ENCODE measurements around the gene SLC25A47.
"Not testable (repeated sequence)": the region's sequence is repeated elsewhere in the genome, so short reads cannot be mapped to it uniquely, and the experiment has no call there.

Gene SLC25A47

DNA sequence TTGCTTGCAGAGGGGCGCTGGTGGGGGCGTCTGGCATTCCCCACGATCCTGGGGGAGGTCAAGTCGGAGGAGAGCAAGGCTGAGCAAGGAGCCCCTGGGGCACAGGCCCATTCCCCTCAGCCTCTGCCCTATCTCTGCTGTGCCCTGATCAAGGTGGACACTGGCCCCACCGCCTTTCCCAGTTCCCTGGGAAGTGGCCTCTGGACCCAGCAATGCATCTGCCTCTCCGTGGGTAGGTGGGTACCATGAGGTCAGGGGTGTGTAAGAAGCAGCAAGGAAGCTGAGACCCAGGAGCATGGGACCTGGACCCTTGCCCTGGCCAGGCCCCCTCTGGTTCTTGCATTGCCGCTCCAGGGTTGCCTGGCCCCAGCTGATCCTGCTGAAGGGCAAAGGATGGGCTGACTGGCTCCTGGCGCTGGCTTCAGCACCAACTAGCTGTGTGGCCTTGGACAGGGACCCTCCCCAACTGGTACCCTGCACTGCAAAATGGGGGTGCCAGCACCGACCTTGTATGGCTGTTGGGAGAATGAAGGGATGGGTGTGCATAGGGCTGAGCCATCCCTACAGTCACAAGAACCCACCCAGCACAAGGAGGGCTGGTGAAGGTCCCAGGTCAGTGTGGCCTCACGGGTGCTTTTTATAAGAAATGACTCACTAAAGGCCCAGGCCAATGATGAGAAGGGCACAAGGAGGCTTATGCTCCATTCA lies 36.5 kb upstream of the SLC25A47 start:
- H3K4me1 Mint-ChIP-seq, result peaks cover 16% of the 10 kb centered on the region
- H3K27me3 Mint-ChIP-seq, result no peaks in the 10 kb centered on the region
- peak overlapping the region in 1 of 2 donors; percentile 8 for H3K4me3 Mint-ChIP-seq
- H3K27ac Mint-ChIP-seq, result no peak overlapping the region
- H3K9me3 Mint-ChIP-seq, result no peaks in the 10 kb centered on the region
- no peak for DNase-seq
- no peak for ATAC-seq

DNA sequence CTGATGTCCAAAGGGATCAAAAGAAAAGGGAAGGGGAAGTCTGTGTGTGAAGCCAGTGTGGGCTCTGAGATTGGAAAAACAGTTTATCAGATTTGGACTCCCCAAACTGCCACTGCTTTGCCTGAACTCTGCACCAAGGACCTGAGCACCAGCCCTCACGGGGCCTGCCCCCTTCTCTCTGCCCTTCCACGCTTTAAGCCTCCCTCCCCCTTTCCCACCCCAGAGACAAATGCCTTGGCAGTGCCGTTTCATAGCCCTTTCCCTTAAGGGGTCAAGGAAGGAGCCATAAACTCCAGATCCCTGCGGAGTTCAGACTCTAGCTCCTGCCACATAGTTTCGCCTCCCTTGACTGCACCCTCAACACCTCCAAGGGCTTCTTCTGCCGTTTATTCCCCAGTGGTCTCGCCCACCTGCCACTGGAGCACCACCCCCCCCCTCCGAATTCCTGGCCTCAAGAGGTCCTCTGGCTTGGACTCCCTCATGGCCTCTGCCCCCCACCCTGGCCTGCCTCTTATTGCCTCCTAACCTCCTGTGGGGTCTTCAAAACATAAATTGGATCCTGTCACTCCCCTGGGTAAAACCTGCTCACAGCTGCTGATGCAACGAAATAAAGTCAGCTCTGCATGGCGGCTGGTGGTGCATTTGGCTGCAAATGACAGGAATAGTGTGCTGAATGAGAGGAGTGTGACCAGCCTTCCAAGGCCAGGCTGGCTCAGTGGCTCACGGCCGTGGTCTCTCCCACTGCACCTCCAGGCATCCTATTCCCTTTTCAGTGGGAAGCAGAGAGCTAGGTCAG lies 35.7 kb upstream of the SLC25A47 start:
- DNase-seq (no peak), ATAC-seq (no peak)
- no peak overlapping the region for H3K27ac Mint-ChIP-seq
- no peak overlapping the region for H3K4me3 Mint-ChIP-seq
- no peaks in the 10 kb centered on the region for H3K27me3 Mint-ChIP-seq
- no peaks in the 10 kb centered on the region for H3K9me3 Mint-ChIP-seq
- peaks cover 16% of the 10 kb centered on the region for H3K4me1 Mint-ChIP-seq

DNA sequence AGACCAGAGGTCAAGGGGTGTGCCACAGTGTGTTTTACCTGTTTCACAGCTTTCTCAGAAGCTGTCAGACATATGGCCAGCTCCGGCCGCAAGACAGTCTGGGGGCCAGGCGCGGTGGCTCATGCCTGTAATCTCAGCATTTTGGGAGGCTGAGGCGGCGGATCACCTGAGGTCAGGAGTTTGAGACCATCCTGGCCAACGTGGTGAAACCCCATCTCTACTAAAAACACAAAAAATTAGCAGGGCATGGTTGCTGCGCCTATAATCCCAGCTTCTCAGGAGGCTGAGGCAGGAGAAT lies 35.2 kb upstream of the SLC25A47 start:
- Mint-ChIP-seq H3K27ac (peak overlapping the region in 1 of 2 donors; percentile 83), H3K4me1 (peaks cover 16% of the 10 kb centered on the region)
- not testable (repeated sequence) for DNase-seq, H3K9me3 Mint-ChIP-seq, H3K27me3 Mint-ChIP-seq, H3K4me3 Mint-ChIP-seq, ATAC-seq

- H3K27ac Mint-ChIP-seq, result peak overlapping the region in 1 of 2 donors; percentile 83
- ATAC-seq (no peak), DNase-seq (no peak)
- peaks cover 16% of the 10 kb centered on the region for H3K4me1 Mint-ChIP-seq
- no peak overlapping the region for H3K4me3 Mint-ChIP-seq
- no peaks in the 10 kb centered on the region for H3K9me3 Mint-ChIP-seq
- H3K27me3 Mint-ChIP-seq, result no peaks in the 10 kb centered on the region
These were observed 34.6 kb upstream of the SLC25A47 start for GRCh38 chr14:100288382-100289185.

GRCh38 chr14:100289916-100290606 lies 33.1 kb upstream of the SLC25A47 start:
- H3K4me3 Mint-ChIP-seq, result no peak overlapping the region

GRCh38 chr14:100290607-100291304 lies 32.4 kb upstream of the SLC25A47 start:
- DNase-seq, result no peak
- no peak for ATAC-seq
- Mint-ChIP-seq H3K9me3 (no peaks in the 10 kb centered on the region), H3K27me3 (no peaks in the 10 kb centered on the region), H3K4me1 (peaks cover 6% of the 10 kb centered on the region), H3K27ac (no peak overlapping the region), H3K4me3 (no peak overlapping the region)

More at GRCh38 chr14:100289916-100290606, 33.1 kb upstream of the SLC25A47 start:
- Mint-ChIP-seq H3K4me1 (peaks cover 7% of the 10 kb centered on the region), H3K27me3 (no peaks in the 10 kb centered on the region), H3K9me3 (no peaks in the 10 kb centered on the region), H3K27ac (no peak overlapping the region)
- no peak for ATAC-seq
- no peak for DNase-seq

- Mint-ChIP-seq H3K9me3 (no peaks in the 10 kb centered on the region), H3K27ac (peak overlapping the region in 1 of 2 donors; percentile 76), H3K4me1 (no peaks in the 10 kb centered on the region), H3K27me3 (no peaks in the 10 kb centered on the region), H3K4me3 (no peak overlapping the region)
- DNase-seq (no peak), ATAC-seq (no peak)
These were observed 31.6 kb upstream of the SLC25A47 start for GRCh38 chr14:100291305-100292075.

GRCh38 chr14:100292301-100292775 lies 30.8 kb upstream of the SLC25A47 start:
- H3K9me3 Mint-ChIP-seq, result no peaks in the 10 kb centered on the region
- peaks cover 4% of the 10 kb centered on the region for H3K4me1 Mint-ChIP-seq
- ATAC-seq (peak; percentile 51), DNase-seq (no peak)
- H3K4me3 Mint-ChIP-seq, result no peak overlapping the region
- H3K27me3 Mint-ChIP-seq, result no peaks in the 10 kb centered on the region
- H3K27ac Mint-ChIP-seq, result peak overlapping the region in 1 of 2 donors; percentile 59

DNA sequence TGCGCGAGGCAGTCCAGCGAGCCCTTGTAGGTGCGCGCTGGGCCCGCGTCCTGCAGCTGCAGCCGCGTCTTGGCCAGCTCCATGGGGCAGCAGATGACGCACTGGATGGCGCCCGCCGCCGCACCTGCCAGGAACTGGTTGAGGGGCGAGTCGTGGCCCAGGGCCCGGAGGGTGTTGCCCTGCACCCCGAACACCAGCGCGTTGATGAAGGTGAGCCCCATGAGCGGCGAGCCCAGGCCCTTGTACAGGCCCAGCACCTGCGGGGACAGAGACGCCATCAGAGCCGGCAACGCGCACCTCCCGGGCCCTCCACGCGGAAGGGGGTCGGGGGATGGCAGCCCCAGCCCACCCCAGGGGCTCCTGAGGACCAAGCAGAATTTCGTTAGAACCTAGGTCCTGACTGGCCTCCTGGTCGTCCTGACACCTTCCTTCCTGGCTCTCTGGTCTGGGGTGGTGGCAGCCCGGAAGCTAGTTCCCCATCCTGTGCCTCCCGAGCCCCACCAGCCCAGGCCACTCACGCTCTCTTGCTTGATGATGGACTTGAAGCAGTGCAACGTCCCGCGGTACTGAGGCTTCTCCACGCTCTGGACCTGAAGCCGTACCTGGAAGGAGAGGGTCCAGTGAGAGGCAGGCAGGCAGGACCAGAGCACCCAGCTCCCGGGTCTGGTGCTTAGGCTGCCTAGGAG lies 30.2 kb upstream of the SLC25A47 start:
- Mint-ChIP-seq H3K27me3 (no peaks in the 10 kb centered on the region), H3K9me3 (no peaks in the 10 kb centered on the region), H3K27ac (peak overlapping the region in 1 of 2 donors; percentile 59), H3K4me3 (no peak overlapping the region), H3K4me1 (peaks cover 10% of the 10 kb centered on the region)
- ATAC-seq, result no peak
- DNase-seq, result no peak

- Mint-ChIP-seq H3K27ac (peak overlapping the region in 1 of 2 donors; percentile 27), H3K4me3 (no peak overlapping the region), H3K4me1 (peaks cover 18% of the 10 kb centered on the region), H3K27me3 (no peaks in the 10 kb centered on the region), H3K9me3 (no peaks in the 10 kb centered on the region)
- no peak for ATAC-seq
- DNase-seq, result no peak
These were observed 29.5 kb upstream of the SLC25A47 start for GRCh38 chr14:100293497-100294212.

- DNase-seq (no peak), ATAC-seq (no peak)
- Mint-ChIP-seq H3K4me1 (peaks cover 25% of the 10 kb centered on the region), H3K27me3 (no peaks in the 10 kb centered on the region), H3K27ac (peak overlapping the region in 1 of 2 donors; percentile 27), H3K9me3 (no peaks in the 10 kb centered on the region), H3K4me3 (no peak overlapping the region)
These were observed 28.8 kb upstream of the SLC25A47 start for GRCh38 chr14:100294213-100294962.

GRCh38 chr14:100294963-100295330 lies 28.2 kb upstream of the SLC25A47 start:
- Mint-ChIP-seq H3K4me3 (no peak overlapping the region), H3K9me3 (no peaks in the 10 kb centered on the region), H3K27ac (no peak overlapping the region), H3K4me1 (peaks cover 29% of the 10 kb centered on the region), H3K27me3 (no peaks in the 10 kb centered on the region)
- DNase-seq (no peak), ATAC-seq (no peak)
